ENCODE measurements around the gene PDXP.

Gene PDXP

DNA sequence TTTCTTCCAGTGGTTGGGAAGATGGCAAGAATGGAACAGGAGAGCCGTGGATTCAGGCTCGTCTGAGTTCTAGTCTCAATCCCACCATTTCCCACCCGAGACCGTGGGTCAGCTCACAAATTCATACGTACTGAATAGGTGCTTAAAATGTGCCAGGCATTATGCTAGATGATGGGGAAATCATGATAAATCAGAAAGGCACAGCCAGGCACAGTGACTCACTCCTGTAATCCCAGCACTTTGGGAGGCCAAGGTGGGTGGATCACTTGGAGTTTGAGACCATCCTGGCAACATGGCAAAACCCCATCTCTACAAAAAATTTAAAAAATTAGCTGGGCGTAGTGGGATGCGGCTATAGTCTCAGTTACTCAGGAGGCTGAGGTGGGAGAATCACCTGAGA is 45.4 kb downstream of the PDXP start:
- Histone ChIP-seq H3K4me3 (ENCODE audit: control insufficient read depth in 1 of 7, extremely low read depth in 1 of 7, insufficient read depth in 4 of 7, low read depth in 2 of 7, low read length in 6 of 7) (no peak overlapping the region), H3K27me3 (replicated peaks in 2 of 5; ENCODE audit: control insufficient read depth in 4 of 5, insufficient read depth in 5 of 5, low read length in 4 of 5) (no peaks in the 10 kb centered on the region), H3K36me3 (ENCODE audit: control insufficient read depth in 4 of 4, insufficient read depth in 4 of 4, low read length in 3 of 4) (peaks cover 0 to 2% (median 0%) of the 10 kb centered on the region in 4 experiments), H3K4me1 (ENCODE audit: control extremely low read depth in 1 of 4, control insufficient read depth in 4 of 4, insufficient read depth in 4 of 4, low read length in 3 of 4) (peaks cover 0 to 10% (median 5%) of the 10 kb centered on the region in 4 experiments), H3K9me3 (ENCODE audit: control extremely low read depth in 1 of 5, control insufficient read depth in 4 of 5, insufficient read depth in 2 of 5, low read depth in 1 of 5, low read length in 4 of 5) (no peaks in the 10 kb centered on the region), H3K27ac (ENCODE audit: insufficient read depth in 1 of 2, low read depth in 1 of 2, low read length in 2 of 2, poor library complexity in 1 of 2, severe bottlenecking in 2 of 2) (no peak overlapping the region)
- CTCF ChIA-PET, result interaction anchor here (1.1 kb wide), 2 partner anchors 24 to 70 kb away, joined by 3 read pairs; no protein-coding TSS in a partner anchor
- DNase-seq, result no peak
- POLR2A ChIA-PET, result no interaction called here
- WGBS (ENCODE audit: insufficient coverage), result 100% methylated on average over 2 of the region's 7 CpGs

DNA sequence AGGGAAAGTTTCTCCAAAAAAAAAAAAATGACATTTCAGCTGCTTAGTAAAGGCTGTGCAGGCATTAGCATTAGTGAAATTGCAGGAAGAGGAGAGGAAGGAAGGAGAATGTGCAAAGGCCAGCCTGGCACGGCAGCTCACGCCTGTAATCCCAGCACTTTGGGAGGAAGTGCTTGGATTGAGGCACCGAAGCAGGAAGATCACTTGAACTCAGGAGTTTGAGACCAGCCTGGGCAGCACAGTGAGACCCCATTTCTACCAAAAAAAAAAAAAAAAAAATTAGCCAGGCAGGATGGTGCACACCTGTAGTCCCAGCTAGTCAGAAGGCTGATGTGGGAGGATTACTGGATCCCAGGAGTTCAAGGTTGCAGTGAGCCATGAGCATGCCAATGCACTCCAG is 46.1 kb downstream of the PDXP start:
- Histone ChIP-seq H3K36me3 (ENCODE audit: control insufficient read depth in 4 of 4, insufficient read depth in 4 of 4, low read length in 3 of 4) (peaks cover 0 to 2% (median 0%) of the 10 kb centered on the region in 4 experiments), H3K9me3 (ENCODE audit: control extremely low read depth in 1 of 5, control insufficient read depth in 4 of 5, insufficient read depth in 2 of 5, low read depth in 1 of 5, low read length in 4 of 5) (no peaks in the 10 kb centered on the region), H3K27me3 (replicated peaks in 2 of 5; ENCODE audit: control insufficient read depth in 4 of 5, insufficient read depth in 5 of 5, low read length in 4 of 5) (no peaks in the 10 kb centered on the region), H3K4me1 (ENCODE audit: control extremely low read depth in 1 of 4, control insufficient read depth in 4 of 4, insufficient read depth in 4 of 4, low read length in 3 of 4) (peaks cover 0 to 10% (median 5%) of the 10 kb centered on the region in 4 experiments), H3K27ac (ENCODE audit: insufficient read depth in 1 of 2, low read depth in 1 of 2, low read length in 2 of 2, poor library complexity in 1 of 2, severe bottlenecking in 2 of 2) (no peak overlapping the region), H3K4me3 (ENCODE audit: control insufficient read depth in 1 of 7, extremely low read depth in 1 of 7, insufficient read depth in 4 of 7, low read depth in 2 of 7, low read length in 6 of 7) (no peak overlapping the region)
- DNase-seq, result no peak
- 43% methylated on average over 3 of the region's 3 CpGs for WGBS (ENCODE audit: insufficient coverage)
- ChIA-PET CTCF (interaction anchor here (1.1 to 1.4 kb wide), 2 partner anchors 23 to 50 kb away, joined by 3 read pairs; no protein-coding TSS in a partner anchor), POLR2A (no interaction called here)

DNA sequence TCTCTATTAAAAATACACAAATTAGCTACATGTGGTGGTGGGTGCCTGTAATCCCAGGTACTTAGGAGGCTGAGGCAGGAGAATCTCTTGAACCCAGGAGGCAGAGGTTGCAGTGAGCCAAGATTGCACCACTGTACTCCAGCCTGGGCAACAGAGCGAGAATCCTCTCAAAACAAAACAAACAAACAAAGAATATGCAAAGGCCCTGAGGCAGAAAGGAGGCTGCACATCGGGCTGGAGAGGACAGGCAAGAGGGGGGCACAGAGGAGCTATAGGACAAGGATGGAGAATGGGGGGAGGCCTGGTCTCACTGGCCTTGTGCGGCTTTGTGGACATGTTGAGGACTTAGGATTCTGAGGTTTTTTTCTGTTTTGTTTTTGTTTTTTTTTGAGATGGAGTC is 46.7 kb downstream of the PDXP start:
- Histone ChIP-seq H3K4me3 (ENCODE audit: control insufficient read depth in 1 of 7, extremely low read depth in 1 of 7, insufficient read depth in 4 of 7, low read depth in 2 of 7, low read length in 6 of 7) (no peak overlapping the region), H3K4me1 (ENCODE audit: control extremely low read depth in 1 of 4, control insufficient read depth in 4 of 4, insufficient read depth in 4 of 4, low read length in 3 of 4) (peaks cover 0 to 10% (median 5%) of the 10 kb centered on the region in 4 experiments), H3K9me3 (ENCODE audit: control extremely low read depth in 1 of 5, control insufficient read depth in 4 of 5, insufficient read depth in 2 of 5, low read depth in 1 of 5, low read length in 4 of 5) (no peaks in the 10 kb centered on the region), H3K36me3 (ENCODE audit: control insufficient read depth in 4 of 4, insufficient read depth in 4 of 4, low read length in 3 of 4) (peaks cover 0 to 2% (median 0%) of the 10 kb centered on the region in 4 experiments), H3K27me3 (replicated peaks in 2 of 5; ENCODE audit: control insufficient read depth in 4 of 5, insufficient read depth in 5 of 5, low read length in 4 of 5) (no peaks in the 10 kb centered on the region), H3K27ac (ENCODE audit: insufficient read depth in 1 of 2, low read depth in 1 of 2, low read length in 2 of 2, poor library complexity in 1 of 2, severe bottlenecking in 2 of 2) (no peak overlapping the region)
- 95% methylated on average over 2 of the region's 3 CpGs for WGBS (ENCODE audit: insufficient coverage)
- no peak for DNase-seq
- CTCF ChIA-PET, result interaction anchor here (0.8 to 1.4 kb wide), 3 partner anchors 22 to 51 kb away, joined by 3 read pairs; no protein-coding TSS in a partner anchor
- POLR2A ChIA-PET, result no interaction called here

DNA sequence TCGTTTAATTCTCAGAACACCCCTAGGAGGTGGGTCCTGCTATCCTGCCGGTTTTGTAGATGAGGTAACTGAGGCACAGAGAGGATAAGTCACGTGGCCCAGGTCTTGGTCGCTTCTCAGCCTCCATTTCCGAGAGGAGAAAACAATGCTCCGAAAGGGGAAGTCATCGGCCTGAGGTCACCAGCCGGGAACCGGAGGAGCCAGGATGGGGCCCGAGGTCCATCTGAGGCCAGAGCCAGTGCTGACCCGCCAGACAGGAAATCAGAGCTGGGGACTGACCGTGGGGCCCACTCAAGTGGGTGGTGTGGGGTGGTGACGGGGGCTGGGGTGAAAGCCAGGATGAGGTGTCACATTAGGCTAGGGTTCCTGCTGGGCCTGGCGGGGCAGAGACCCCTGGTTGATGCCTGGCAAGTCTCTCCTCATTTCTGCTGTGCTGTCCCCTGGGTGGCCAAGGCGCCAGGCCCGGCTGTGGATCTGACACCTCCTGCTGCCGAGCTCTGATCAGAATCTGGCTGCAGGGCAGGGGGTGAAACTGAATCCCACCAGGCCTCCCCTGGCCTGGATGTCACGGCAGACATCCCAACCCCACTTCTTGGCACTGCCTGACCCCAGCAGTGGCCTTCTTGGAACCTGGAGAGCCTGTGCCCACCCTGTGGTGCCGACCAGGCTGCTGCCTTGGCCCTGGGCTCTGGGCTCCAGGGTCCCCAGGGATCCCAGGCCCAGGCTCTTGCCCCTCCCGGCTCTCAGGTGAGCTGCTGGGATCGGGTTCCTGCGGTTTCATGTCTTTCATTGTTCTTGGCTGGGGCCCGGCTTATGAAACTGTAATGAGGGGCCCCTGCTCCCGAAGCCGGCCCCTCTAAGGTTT is 50.3 kb downstream of the PDXP start:
- no peak overlapping the region for H3K4me3 ChIP-seq (ENCODE audit: control insufficient read depth in 1 of 7, extremely low read depth in 1 of 7, insufficient read depth in 4 of 7, low read depth in 2 of 7, low read length in 6 of 7)
- ChIA-PET CTCF (interaction anchor here (1.2 kb wide), 2 partner anchors 25 to 28 kb away, joined by 3 to 4 read pairs; no protein-coding TSS in a partner anchor), POLR2A (no interaction called here)
- no peaks in the 10 kb centered on the region for H3K27me3 ChIP-seq (replicated peaks in 2 of 5; ENCODE audit: control insufficient read depth in 4 of 5, insufficient read depth in 5 of 5, low read length in 4 of 5)
- WGBS (ENCODE audit: insufficient coverage), result 68% methylated on average over 24 of the region's 25 CpGs
- H3K9me3 ChIP-seq (ENCODE audit: control extremely low read depth in 1 of 5, control insufficient read depth in 4 of 5, insufficient read depth in 2 of 5, low read depth in 1 of 5, low read length in 4 of 5), result no peaks in the 10 kb centered on the region
- H3K27ac ChIP-seq (ENCODE audit: insufficient read depth in 1 of 2, low read depth in 1 of 2, low read length in 2 of 2, poor library complexity in 1 of 2, severe bottlenecking in 2 of 2), result no peak overlapping the region
- no peak for DNase-seq
- no peaks in the 10 kb centered on the region for H3K36me3 ChIP-seq (ENCODE audit: control insufficient read depth in 4 of 4, insufficient read depth in 4 of 4, low read length in 3 of 4)
- H3K4me1 ChIP-seq (ENCODE audit: control extremely low read depth in 1 of 4, control insufficient read depth in 4 of 4, insufficient read depth in 4 of 4, low read length in 3 of 4), result peaks cover 0 to 5% (median 2%) of the 10 kb centered on the region in 4 experiments

DNA sequence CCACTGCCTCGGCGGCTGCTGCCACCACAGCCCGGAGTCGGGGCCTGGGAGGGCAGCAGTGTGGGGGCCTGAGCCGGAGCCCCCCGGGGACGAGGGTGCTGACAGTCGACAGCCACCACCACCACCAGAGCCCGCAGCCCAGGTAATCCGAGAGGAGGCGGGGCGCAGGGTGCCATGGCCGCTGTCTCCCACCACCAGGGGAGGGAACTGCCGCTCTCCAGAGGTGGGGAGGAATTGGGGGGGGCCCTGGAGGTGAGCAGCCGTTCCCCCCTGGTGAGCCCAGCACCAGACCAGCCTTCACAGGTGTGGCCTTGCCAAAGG is 50.9 kb downstream of the PDXP start:
- Histone ChIP-seq H3K4me1 (ENCODE audit: control extremely low read depth in 1 of 4, control insufficient read depth in 4 of 4, insufficient read depth in 4 of 4, low read length in 3 of 4) (peaks cover 0 to 5% (median 2%) of the 10 kb centered on the region in 4 experiments), H3K27me3 (replicated peaks in 2 of 5; ENCODE audit: control insufficient read depth in 4 of 5, insufficient read depth in 5 of 5, low read length in 4 of 5) (no peaks in the 10 kb centered on the region), H3K36me3 (ENCODE audit: control insufficient read depth in 4 of 4, insufficient read depth in 4 of 4, low read length in 3 of 4) (no peaks in the 10 kb centered on the region), H3K4me3 (ENCODE audit: control insufficient read depth in 1 of 7, extremely low read depth in 1 of 7, insufficient read depth in 4 of 7, low read depth in 2 of 7, low read length in 6 of 7) (no peak overlapping the region), H3K9me3 (ENCODE audit: control extremely low read depth in 1 of 5, control insufficient read depth in 4 of 5, insufficient read depth in 2 of 5, low read depth in 1 of 5, low read length in 4 of 5) (no peaks in the 10 kb centered on the region), H3K27ac (ENCODE audit: insufficient read depth in 1 of 2, low read depth in 1 of 2, low read length in 2 of 2, poor library complexity in 1 of 2, severe bottlenecking in 2 of 2) (no peak overlapping the region)
- ChIA-PET CTCF (interaction anchor here (1.2 kb wide), 1 partner anchor 24 kb away, joined by 4 read pairs; no protein-coding TSS in a partner anchor), POLR2A (no interaction called here)
- DNase-seq, result no peak
- WGBS (ENCODE audit: insufficient coverage), result 98% methylated on average over 8 of the region's 15 CpGs

DNA sequence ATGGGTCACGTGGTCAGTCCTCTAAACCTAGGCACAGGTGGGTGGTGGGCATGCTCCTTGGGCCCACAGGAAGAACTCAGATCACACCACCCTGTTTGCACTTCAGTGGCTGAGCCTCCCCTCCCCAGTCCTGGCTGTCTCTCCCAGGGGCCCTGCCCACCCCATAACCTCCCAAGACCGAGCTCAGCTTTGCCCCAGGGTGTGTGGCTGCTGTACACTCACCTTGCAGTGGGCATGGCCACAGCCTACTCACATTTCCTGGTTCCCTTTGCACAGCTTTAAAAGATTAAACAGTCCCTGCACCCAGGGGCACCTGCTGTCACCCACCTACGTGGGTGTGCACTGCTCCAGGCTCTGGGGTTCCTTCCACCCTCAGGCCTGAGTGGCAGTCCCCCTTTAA is 52.2 kb downstream of the PDXP start:
- Histone ChIP-seq H3K36me3 (ENCODE audit: control insufficient read depth in 4 of 4, insufficient read depth in 4 of 4, low read length in 3 of 4) (peaks cover 0 to 2% (median 0%) of the 10 kb centered on the region in 4 experiments), H3K27ac (ENCODE audit: insufficient read depth in 1 of 2, low read depth in 1 of 2, low read length in 2 of 2, poor library complexity in 1 of 2, severe bottlenecking in 2 of 2) (no peak overlapping the region), H3K27me3 (replicated peaks in 2 of 5; ENCODE audit: control insufficient read depth in 4 of 5, insufficient read depth in 5 of 5, low read length in 4 of 5) (no peaks in the 10 kb centered on the region), H3K4me3 (ENCODE audit: control insufficient read depth in 1 of 7, extremely low read depth in 1 of 7, insufficient read depth in 4 of 7, low read depth in 2 of 7, low read length in 6 of 7) (no peak overlapping the region), H3K9me3 (ENCODE audit: control extremely low read depth in 1 of 5, control insufficient read depth in 4 of 5, insufficient read depth in 2 of 5, low read depth in 1 of 5, low read length in 4 of 5) (no peaks in the 10 kb centered on the region), H3K4me1 (ENCODE audit: control extremely low read depth in 1 of 4, control insufficient read depth in 4 of 4, insufficient read depth in 4 of 4, low read length in 3 of 4) (peaks cover 0 to 5% (median 2%) of the 10 kb centered on the region in 4 experiments)
- DNase-seq, result no peak
- CTCF ChIA-PET, result interaction anchor here (0.9 to 1.1 kb wide), 3 partner anchors 20 to 68 kb away, joined by 3 to 4 read pairs (median 3); no protein-coding TSS in a partner anchor
- WGBS (ENCODE audit: insufficient coverage), result 100% methylated on average over 3 of the region's 3 CpGs
- POLR2A ChIA-PET, result no interaction called here

DNA sequence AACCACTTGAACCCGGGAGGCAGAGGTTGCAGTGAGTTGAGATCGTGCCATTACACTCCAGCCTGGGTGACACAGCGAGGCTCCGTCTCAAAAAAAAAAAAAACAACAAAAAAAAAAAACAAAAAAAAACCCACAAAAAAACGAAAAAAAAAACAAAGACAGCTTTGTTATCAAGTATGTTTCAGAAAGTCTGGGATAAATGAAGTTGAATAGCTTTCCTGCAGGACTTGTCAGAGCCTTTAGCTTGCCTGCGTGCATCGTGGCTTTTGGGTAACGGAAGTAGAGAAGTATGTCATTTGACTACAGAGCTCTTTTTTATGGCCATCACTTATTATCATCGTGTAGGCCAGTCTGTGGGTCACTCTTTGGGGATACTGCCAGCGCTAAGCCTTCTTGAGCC is 53.0 kb downstream of the PDXP start:
- Histone ChIP-seq H3K4me1 (ENCODE audit: control extremely low read depth in 1 of 4, control insufficient read depth in 4 of 4, insufficient read depth in 4 of 4, low read length in 3 of 4) (peaks cover 0 to 5% (median 2%) of the 10 kb centered on the region in 4 experiments), H3K36me3 (ENCODE audit: control insufficient read depth in 4 of 4, insufficient read depth in 4 of 4, low read length in 3 of 4) (peaks cover 0 to 4% (median 0%) of the 10 kb centered on the region in 4 experiments), H3K27me3 (replicated peaks in 2 of 5; ENCODE audit: control insufficient read depth in 4 of 5, insufficient read depth in 5 of 5, low read length in 4 of 5) (no peaks in the 10 kb centered on the region), H3K4me3 (ENCODE audit: control insufficient read depth in 1 of 7, extremely low read depth in 1 of 7, insufficient read depth in 4 of 7, low read depth in 2 of 7, low read length in 6 of 7) (no peak overlapping the region), H3K9me3 (ENCODE audit: control extremely low read depth in 1 of 5, control insufficient read depth in 4 of 5, insufficient read depth in 2 of 5, low read depth in 1 of 5, low read length in 4 of 5) (no peaks in the 10 kb centered on the region), H3K27ac (ENCODE audit: insufficient read depth in 1 of 2, low read depth in 1 of 2, low read length in 2 of 2, poor library complexity in 1 of 2, severe bottlenecking in 2 of 2) (no peak overlapping the region)
- ChIA-PET CTCF (interaction anchor here (0.6 to 1.7 kb wide), 6 partner anchors 14 to 69 kb away, joined by 3 to 5 read pairs (median 3); partner anchors contain the start of gene TRIOBP), POLR2A (interaction anchor here (0.6 to 0.7 kb wide), 2 partner anchors 12 to 132 kb away, joined by 3 read pairs; no protein-coding TSS in a partner anchor)
- no peak for DNase-seq
- WGBS (ENCODE audit: insufficient coverage), result 98% methylated on average over 5 of the region's 10 CpGs

Measured in common myeloid progenitor, CD34-positive (primary cell).